Measurements from ENCODE around the gene COX6B2. TPM values are rescaled to one million over a fixed set of nuclear protein-coding genes. Genes with fewer than 3 reads are reported as not detected.

COX6B2 gene
- total RNA-seq, 2 experiments from 2014 or later = 0.28 TPM; not detected in 1

DNA sequence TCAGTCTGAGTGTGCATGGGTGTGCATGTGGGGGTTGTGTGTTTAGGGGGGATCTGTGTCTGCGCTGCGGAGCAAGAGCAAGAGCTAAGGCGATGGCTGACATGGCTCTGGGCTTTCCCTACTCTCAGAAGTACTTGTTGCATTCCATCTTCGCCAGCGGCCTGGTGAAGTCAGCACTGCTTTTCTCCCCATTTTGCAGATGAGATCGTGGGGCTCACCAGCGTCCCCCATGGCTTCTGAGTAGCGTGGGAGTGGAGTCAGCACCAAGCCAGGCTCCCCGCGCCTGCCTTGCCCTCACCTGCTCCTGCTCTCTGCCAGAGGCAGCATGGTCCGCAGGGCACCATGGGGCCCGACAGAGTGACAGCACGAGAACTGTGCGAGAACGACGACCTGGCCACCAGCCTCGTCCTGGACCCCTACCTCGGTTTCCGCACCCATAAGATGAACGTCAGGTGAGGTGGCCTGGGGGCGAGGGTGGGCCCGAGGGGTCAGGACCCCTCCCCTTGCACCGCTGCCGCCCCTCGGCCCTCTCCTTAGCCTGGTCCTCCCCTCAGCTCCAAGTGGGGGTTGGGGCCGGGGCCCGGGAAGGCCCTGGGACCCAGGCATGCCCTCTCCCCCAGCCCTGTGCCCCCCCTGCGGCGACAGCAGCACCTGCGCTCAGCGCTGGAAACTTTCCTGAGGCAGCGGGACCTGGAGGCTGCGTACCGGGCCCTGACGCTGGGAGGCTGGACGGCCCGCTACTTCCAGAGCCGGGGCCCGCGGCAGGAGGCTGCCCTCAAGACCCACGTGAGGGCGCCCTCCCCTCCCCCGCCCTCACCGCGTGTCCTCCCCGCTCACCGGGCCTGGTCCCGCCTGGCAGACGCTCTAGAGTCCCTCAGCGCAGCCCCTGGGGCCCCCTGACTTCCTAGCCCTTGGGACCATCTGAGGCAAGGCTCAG lies 12.7 kb downstream of the COX6B2 start:
- peaks cover 32% of the 10 kb centered on the region for H3K4me1 ChIP-seq (ENCODE audit: insufficient read depth, low read length)
- ATAC-seq (ENCODE audit: poor library complexity) = no peak
- ChIA-PET POLR2A (no interaction called here), CTCF (no interaction called here)
- H3K36me3 Mint-ChIP-seq (ENCODE audit: low read depth) = peaks cover 32% of the 10 kb centered on the region
- peaks cover 3 to 4% of the 10 kb centered on the region in 2 experiments for H3K27me3 ChIP-seq (ENCODE audit: control insufficient read depth in 1 of 2, insufficient read depth in 2 of 2, low read length in 2 of 2)
- intact Hi-C loops (cut with DNase I, micrococcal nuclease) = no loop called here
- H3K4me3 Mint-ChIP-seq = peak overlapping the region; percentile 62
- peaks cover 13% of the 10 kb centered on the region for H3K27me3 Mint-ChIP-seq
- H3K4me1 Mint-ChIP-seq (ENCODE audit: low read depth) = peaks cover 21% of the 10 kb centered on the region
- no peak overlapping the region for H3K27ac ChIP-seq (ENCODE audit: low read depth in 1 of 2, low read length in 2 of 2)
- DNase-seq = peak in 1 of 14 experiments; percentile 45
- H3K9me3 Mint-ChIP-seq = no peaks in the 10 kb centered on the region
- no peak overlapping the region for H3K4me3 ChIP-seq (ENCODE audit: low read length)
- H3K27ac Mint-ChIP-seq = peak overlapping the region; percentile 99
- TF ChIP-seq, protein P1, sequence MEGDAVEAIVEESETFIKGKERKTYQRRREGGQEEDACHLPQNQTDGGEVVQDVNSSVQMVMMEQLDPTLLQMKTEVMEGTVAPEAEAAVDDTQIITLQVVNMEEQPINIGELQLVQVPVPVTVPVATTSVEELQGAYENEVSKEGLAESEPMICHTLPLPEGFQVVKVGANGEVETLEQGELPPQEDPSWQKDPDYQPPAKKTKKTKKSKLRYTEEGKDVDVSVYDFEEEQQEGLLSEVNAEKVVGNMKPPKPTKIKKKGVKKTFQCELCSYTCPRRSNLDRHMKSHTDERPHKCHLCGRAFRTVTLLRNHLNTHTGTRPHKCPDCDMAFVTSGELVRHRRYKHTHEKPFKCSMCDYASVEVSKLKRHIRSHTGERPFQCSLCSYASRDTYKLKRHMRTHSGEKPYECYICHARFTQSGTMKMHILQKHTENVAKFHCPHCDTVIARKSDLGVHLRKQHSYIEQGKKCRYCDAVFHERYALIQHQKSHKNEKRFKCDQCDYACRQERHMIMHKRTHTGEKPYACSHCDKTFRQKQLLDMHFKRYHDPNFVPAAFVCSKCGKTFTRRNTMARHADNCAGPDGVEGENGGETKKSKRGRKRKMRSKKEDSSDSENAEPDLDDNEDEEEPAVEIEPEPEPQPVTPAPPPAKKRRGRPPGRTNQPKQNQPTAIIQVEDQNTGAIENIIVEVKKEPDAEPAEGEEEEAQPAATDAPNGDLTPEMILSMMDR (IDR thresholded peaks at IDR 0.05) = no peak
- H3K36me3 ChIP-seq (ENCODE audit: insufficient read depth, low read length) = peaks cover 8% of the 10 kb centered on the region
- H3K9me3 ChIP-seq (ENCODE audit: control insufficient read depth in 1 of 2, insufficient read depth in 1 of 2, low read length in 2 of 2) = no peaks in the 10 kb centered on the region

DNA sequence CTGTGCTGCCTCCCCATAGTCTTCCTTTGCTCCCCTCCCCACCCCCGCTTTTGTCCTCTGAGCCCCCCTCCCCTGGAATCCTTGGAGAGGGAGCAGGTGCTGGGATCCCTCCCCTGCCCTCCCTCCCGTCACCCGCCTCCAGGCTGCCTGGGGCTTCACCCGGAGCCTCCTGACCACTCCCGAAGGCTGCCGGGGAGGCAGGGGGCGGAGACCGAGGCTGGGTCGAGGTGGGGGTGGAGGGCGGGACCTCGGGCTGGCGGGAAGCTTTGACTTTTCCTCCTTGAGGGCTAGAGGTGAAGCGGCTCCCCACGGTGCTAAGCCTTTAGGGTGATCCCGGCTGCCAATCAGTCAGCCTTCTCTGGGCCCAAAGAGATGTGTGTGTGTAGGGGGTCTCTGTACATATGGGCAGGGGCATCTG lies 13.3 kb downstream of the COX6B2 start:
- peak overlapping the region; percentile 71 for H3K4me3 ChIP-seq (ENCODE audit: low read length)
- peaks cover 21% of the 10 kb centered on the region for H3K4me1 Mint-ChIP-seq (ENCODE audit: low read depth)
- POLR2A ChIA-PET = no interaction called here
- TF ChIP-seq, protein P1 (IDR thresholded peaks at IDR 0.05) = no peak
- peaks cover 32% of the 10 kb centered on the region for H3K4me1 ChIP-seq (ENCODE audit: insufficient read depth, low read length)
- H3K27me3 ChIP-seq (ENCODE audit: control insufficient read depth in 1 of 2, insufficient read depth in 2 of 2, low read length in 2 of 2) = peaks cover 3 to 4% of the 10 kb centered on the region in 2 experiments
- H3K27ac Mint-ChIP-seq = peak overlapping the region; percentile 99
- H3K9me3 ChIP-seq (ENCODE audit: control insufficient read depth in 1 of 2, insufficient read depth in 1 of 2, low read length in 2 of 2) = no peaks in the 10 kb centered on the region
- peaks cover 8% of the 10 kb centered on the region for H3K36me3 ChIP-seq (ENCODE audit: insufficient read depth, low read length)
- ATAC-seq (ENCODE audit: poor library complexity) (no peak), DNase-seq (peak in 13 of 14 experiments; percentile 21 to 73 (median 45))
- H3K36me3 Mint-ChIP-seq (ENCODE audit: low read depth) = peaks cover 32% of the 10 kb centered on the region
- intact Hi-C loops (cut with DNase I, micrococcal nuclease) = no loop called here
- H3K27ac ChIP-seq (ENCODE audit: low read depth in 1 of 2, low read length in 2 of 2) = no peak overlapping the region
- H3K4me3 Mint-ChIP-seq = peak overlapping the region; percentile 86
- H3K27me3 Mint-ChIP-seq = peaks cover 20% of the 10 kb centered on the region
- CTCF ChIA-PET = interaction anchor here (1.1 kb wide), 1 partner anchor 9 kb away, joined by 4 read pairs; no protein-coding TSS in a partner anchor
- no peaks in the 10 kb centered on the region for H3K9me3 Mint-ChIP-seq

DNA sequence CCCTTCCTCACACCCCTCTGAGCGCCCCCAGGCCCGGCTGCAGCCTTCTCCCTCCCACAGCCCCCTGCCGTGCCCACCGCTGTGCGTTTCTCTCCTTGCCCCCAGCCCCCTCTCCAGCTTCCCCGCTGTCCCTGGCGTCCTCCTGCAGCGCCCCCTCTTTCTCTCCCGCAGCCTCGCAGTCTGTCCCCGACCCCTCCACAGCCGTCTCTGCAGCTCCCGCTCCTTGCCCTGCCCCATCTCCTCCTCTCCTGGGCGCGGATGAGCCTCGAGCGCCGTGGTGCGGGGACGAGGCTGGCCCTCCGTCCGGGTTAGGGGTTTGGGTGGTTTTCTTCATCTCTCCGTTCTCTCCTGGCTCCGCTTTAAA lies 13.8 kb downstream of the COX6B2 start:
- Mint-ChIP-seq H3K9me3 (no peaks in the 10 kb centered on the region), H3K27ac (peak overlapping the region; percentile 99), H3K27me3 (peaks cover 22% of the 10 kb centered on the region), H3K4me3 (peak overlapping the region; percentile 86), H3K4me1 (ENCODE audit: low read depth) (peaks cover 21% of the 10 kb centered on the region), H3K36me3 (ENCODE audit: low read depth) (peaks cover 31% of the 10 kb centered on the region)
- ATAC-seq (ENCODE audit: poor library complexity) (no peak), DNase-seq (peak in 5 of 14 experiments; percentile 10 to 57 (median 26))
- POLR2A ChIA-PET = no interaction called here
- H3K4me1 ChIP-seq (ENCODE audit: insufficient read depth, low read length) = peaks cover 32% of the 10 kb centered on the region
- H3K9me3 ChIP-seq (ENCODE audit: control insufficient read depth in 1 of 2, insufficient read depth in 1 of 2, low read length in 2 of 2) = no peaks in the 10 kb centered on the region
- H3K36me3 ChIP-seq (ENCODE audit: insufficient read depth, low read length) = peaks cover 8% of the 10 kb centered on the region
- CTCF ChIA-PET = interaction anchor here (0.7 to 1.1 kb wide), 2 partner anchors 9 to 39 kb away, joined by 3 to 4 read pairs; no protein-coding TSS in a partner anchor
- TF ChIP-seq, protein P1 (IDR thresholded peaks at IDR 0.05) = no peak
- H3K4me3 ChIP-seq (ENCODE audit: low read length) = peak overlapping the region; percentile 71
- peaks cover 3 to 4% of the 10 kb centered on the region in 2 experiments for H3K27me3 ChIP-seq (ENCODE audit: control insufficient read depth in 1 of 2, insufficient read depth in 2 of 2, low read length in 2 of 2)
- no peak overlapping the region for H3K27ac ChIP-seq (ENCODE audit: low read depth in 1 of 2, low read length in 2 of 2)
- intact Hi-C loops (cut with DNase I, micrococcal nuclease) = loop anchor here in 1 of 2 experiments (1.0 kb wide), 1 partner anchor 14 kb away; the partner anchor contains the start of gene COX6B2

Data from CD4-positive, alpha-beta T cell (primary cell).